Right lung (tissue), 5 donors: ENCODE results near the gene RABEP2. TPM values are rescaled to one million over a fixed set of nuclear protein-coding genes. Genes with fewer than 3 reads are reported as not detected.
A peak's percentile ranks its signal among the peaks of the same experiment; 100 is the strongest.
"Not testable (repeated sequence)": the region's sequence is repeated elsewhere in the genome, so short reads cannot be mapped to it uniquely, and the experiment has no call there.

Experiments
- DNase-seq, 2 donors: peaks; one replicate each; pipeline ENCODE4 v3.0.0-alpha.2; 2013
- polyA plus RNA-seq, 5 donors: library from polyadenylated mRNA; unstranded; fragments of 120-200 nt; gene quantifications; one replicate each; pipeline versions ENCODE4 v1.2.1 to v1.2.3, GENCODE V29; 2013; ENCODE audit warnings: inconsistent platforms in 1 of 5, low replicate concordance in 1 of 5; ENCODE audit not compliant: insufficient read length in 5 of 5, insufficient read depth in 1 of 5

The RABEP2 gene
- polyA plus RNA-seq, 5 donors = 19.3 to 35.3 (median 23.2) TPM

DNA sequence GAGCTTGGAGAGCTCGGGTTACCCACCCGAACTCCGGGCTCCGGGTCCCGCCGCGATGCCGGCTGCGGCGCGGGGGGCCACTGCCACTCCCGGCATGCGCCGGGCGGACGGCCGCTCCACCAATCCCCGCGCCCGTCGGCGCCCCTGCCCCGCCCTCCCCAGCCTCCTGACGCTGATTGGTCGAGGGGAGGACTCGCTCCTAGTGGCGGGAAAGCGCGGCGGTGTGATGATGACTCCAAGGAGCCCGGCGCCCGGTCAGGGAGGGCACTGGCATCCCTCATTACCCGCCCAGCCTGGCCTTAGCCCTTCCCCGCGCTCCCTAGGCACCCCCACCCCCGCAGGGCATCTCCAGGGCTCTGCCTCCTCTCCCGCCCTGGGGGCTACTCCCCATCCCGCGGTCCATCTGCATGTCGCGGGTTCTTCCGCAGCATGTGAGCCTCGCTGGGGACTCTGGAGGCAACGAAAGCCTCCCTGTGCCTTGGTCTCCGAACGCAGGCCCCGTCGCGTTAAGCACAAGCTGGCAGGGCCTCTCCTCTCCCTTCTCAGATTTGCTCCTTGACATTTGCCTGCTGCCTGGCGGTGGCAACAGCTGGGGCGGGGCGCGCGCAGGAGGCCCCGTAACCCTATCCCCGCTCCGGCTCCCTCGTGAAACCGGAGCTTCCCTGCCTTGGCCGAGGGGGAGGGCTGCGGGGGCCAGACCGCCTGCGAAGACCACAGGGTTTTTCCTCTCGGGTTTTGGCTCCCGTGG lies 45.0 kb downstream of the RABEP2 start:
- peak; percentile 80 for DNase-seq

DNA sequence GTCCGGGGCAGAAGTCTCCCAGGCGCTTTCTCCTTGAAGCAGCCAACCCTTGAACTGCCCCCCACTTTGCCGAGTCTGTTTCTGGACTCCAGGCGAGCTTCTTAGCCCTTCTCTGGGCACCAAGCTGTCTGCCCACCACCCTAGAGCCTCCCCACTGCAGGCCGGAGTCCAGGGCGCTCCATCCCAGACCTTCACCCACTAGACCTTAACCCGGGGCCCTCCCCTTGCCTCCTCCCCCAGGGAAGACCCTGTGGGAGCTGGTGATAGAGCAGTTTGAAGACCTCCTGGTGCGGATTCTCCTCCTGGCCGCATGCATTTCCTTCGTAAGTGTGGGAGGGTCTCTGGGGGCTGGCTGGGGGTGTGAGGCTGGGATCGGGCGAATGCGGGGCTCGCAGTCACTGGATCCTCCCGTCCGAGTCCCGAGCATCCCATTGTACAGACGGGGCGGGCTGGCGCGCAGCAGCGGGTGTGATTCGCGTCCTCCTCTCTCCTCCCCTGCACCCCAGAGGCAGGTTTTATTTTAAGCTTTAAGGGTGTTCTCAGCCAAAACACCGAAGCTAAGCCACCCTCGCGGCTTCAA lies 45.7 kb downstream of the RABEP2 start:
- no peak for DNase-seq

DNA sequence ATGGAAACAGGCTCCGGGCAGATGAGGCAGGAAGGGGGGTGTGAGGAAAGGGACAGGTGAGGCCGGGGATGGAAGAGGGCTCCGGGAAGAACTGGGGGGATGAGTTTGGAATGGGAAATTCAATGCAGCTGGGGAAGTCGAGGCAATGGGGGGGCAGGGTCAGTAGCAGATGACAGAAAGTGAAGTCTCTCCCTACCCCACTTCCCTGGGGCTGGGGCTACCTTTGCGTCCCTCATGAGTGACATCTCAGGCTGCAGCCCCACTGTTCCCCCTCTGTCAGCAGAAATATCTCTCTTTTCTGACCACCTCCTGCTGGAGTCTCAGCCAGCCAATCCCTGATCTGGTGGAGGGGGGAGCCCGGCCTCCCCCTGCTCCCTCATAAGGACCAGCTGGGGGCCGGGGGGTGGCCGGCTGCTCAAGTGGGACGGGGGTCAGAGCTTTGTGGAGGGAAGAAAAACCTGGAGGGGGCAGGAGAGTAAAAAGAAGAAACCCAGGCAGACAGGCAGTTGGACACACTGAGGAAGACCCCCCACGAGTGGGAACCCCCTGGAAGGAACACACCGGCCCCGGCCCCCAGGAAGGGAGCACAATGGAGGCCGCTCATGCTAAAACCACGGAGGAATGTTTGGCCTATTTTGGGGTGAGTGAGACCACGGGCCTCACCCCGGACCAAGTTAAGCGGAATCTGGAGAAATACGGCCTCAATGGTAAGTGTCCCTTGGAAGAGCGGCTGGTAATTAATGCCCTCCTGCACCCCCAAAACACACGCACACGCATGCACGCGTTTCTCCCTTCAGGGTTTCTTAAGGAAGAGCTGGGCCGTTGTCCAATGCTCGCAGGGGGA lies 46.7 kb downstream of the RABEP2 start, which contains the start of gene ATP2A1:
Gene ATP2A1, plus strand, starts transcription at position 406 of the 844 bp plus-strand sequence. Its CDS starts 184 bp downstream, at position 590.
- DNase-seq = no peak

DNA sequence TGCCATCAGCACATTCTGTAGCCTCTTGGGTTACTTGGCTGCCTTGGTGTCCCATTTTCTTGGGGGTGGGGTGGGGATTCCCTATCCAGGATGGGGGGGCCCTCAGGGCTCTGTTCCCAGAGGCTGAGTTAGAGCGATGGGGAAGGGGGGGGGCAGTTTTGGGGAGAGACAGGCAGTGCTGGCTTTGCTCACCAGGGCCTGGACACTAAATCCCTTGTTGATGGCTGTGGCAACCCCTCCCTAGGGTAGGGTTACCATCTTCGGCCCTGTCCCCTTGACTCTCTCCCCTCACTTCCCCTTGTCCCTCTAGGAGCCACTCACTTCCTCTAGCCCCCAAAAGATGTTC lies 47.4 kb downstream of the RABEP2 start:
- DNase-seq = no peak

DNA sequence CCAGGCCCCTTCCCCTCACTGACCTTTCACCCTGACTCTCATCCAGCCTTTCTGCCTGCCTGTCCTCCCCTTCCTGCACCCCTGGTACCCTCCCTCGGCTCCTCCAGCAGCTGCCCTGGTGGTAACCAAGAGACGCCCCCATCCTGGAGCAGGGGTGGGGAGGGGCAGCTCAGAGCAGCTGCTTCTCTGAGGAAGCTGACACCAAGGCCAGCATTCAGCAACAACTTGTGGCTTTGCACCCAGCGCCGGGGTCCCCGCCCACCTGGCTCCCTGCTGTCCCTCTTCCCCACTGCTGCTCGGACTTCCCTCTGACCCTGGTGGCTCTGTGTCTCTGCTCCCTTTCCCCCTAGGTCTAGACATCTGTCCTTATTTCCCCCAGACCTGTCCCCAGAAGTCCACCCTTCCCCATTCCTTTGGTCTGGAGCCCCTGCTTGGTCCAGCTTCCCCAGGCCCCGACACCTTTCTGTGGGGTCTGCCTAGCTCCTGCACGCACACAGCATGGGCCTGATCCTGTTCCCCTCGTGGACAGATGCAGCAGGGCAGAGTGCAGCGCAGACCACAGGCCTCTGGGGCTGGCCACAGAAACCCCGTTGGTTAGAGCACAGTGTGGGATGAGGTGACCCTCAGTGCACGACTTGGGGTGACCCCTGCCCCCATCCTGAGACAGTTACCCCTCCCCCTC lies 47.9 kb downstream of the RABEP2 start:
- DNase-seq = no peak

DNA sequence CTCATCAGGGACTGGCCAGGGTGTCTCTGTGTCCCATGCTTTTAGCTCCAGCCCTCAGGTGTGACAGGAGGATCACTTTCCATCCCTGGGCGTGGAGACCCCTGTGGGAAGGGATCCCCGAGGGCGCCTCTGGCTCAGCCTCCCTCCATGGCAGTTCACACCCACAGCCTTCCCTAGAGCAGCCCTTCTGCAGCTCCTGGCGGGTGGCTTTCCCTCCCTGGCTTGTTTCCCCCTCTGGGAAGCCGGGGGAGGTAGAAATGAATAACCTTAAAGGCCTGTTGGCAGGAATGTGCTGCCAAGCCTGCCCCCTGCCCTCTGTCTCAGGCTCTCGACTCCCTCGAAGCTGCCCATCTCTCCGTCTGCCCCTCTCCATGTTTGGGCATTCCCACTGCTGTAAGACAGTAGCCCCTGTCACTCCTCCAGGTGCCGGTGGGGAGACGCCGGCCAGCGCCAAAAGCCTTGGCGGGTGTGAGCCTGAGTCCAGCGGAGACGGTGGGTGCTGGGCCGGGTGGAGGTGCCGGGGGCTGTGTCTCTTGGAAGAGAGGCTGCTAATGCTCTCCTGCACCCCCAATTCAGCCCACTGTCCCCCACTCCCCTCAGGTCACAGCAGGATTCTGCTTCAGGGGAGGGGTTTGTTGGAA lies 48.9 kb downstream of the RABEP2 start:
- DNase-seq = no peak

DNA sequence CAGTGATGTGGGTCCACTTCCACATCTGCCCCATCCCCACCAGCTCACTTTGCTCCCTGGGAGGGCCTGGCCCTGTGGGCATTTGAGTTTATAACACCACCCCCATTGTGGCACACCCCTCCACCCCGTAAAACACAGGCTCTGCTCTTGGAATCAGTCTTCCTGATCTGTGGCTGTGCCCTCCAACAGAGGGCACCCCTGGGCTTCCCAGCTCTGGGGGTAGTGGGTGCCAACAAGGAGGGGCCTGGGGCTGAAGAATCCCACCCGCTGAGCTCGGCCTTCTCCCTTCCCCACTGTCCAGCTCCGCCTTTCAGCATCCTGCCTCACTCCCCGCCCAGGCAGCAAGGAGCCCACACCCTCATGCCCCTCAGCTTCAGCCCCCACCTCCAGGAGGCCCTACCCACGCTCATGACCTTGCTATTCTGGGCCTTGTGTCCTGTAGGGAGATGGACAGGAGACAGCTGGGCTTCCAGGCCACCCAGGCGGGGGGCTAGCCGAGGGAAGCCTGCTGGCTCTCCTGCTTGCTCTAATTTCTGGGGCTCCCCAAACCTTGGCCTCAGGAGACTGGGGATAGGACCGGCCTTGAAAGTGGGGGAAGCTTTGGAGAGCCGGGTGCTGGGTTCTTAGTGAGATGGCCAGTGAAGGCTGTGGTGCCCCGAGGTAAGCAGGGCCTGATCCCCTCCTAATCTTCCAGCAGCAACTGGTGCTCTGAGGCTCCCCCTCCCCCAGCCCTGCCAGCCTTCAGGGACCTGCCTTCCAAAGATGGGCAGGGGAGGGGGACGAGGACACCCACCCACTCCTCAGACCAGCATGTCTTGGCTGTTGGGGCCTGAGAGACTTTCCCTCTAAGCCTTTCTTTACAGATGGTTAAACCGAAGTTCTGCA lies 49.7 kb downstream of the RABEP2 start:
- no peak for DNase-seq

DNA sequence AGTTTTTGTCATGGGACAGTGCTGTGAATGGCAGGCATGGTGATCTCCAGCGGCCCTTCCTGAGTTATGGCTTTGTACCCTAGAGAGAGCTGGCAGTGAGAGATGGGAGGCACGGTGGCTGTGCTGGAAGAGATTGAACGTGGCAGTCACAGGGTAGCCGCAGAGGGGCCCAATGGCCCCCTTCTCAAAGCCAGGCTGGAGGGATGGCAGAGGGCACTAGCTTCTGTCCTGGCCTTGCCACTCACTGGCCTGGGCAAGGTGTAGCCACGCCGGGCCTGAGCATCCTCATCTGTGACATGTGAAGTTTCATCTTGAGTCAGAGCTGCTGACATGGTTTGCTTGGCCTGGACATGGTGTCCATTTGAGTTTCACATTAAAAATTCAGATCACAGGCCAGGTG lies 50.6 kb downstream of the RABEP2 start:
- no peak for DNase-seq

DNA sequence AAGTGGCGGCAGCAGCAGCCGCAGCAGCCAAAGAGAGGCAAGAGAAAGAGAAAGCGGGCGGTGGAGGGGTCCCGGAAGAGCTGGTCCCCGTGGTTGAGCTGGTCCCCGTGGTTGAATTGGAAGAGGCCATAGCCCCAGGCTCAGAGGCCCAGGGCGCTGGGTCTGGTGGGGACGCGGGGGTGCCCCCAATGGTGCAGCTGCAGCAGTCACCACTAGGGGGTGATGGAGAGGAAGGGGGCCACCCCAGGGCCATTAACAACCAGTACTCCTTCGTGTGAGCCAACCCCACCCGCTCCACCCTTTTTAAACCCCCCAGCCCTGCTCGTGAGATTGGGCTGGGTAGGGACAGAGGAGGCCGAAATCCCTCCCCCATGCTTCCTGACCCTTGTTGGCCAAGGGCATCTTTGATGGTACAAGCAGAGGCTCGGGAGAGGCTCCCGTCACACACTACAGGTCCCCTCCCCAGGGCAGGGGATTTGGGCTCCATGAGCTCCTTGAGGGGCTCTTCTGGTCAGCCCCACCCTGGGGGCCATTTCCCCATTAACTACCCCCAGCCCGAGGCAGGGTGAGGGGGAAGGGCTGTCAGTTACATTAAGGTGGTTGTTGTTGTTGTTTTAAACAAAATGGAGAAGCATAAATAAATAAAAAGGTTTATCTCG lies 51.4 kb downstream of the RABEP2 start:
- DNase-seq = no peak

DNA sequence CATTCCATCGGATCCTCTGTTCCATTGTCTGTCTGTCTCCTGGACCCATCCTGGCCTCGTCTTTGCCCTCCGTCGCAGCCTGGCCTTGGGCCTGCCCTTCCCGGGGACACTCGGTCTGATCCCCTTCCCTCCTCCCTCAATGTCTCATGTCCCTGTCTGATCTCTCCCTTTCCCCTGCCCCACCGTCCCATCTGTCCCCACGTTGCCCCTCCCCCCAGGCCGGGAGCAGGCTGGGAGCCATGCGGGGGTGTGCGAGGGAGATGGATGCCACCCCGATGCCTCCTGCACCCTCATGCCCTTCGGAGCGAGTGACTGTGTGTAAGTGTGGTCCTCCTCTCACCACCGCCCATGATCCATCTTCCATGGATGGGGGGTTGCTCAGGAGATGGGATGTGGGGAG lies 52.1 kb downstream of the RABEP2 start:
- DNase-seq = no peak

DNA sequence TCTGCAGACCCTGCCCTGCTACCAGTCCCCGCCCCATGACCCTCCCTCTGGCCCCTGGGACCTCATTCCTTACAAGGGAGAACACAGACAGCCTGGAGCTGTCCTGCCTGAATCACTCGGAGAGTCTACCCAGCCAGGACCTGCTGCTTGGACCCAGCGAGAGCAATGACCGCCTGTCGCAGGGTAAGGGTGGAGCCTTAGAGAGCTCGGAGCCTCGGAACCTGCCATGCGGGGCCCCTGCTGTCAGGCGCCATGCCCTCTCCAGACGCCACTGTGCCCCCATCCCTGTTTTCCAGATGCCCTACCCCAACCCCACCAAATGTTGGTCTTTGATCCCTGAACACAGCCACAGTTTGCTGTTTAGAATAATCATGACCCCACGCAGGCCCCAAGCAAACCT lies 55.8 kb downstream of the RABEP2 start:
- no peak for DNase-seq

DNA sequence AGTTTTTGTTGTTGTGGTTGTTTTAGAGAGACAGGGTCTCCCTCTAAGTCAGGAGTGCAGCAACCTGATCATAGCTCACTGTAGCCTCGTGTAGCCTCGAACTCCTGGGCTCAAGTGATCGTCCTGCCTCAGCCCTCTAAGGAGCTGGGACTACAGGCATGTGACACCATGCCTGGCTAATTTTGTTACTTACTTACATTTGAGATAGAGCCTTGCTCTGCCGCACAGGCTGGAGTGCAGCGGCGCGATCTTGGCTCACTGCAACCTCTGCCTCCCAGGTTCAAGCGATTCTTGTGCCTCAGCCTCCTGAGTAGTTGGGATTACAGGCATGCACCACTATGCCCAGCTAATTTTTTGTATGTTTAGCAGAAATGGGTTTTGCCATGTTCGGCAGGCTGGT lies 57.4 kb downstream of the RABEP2 start:
- DNase-seq = not testable (repeated sequence)

DNA sequence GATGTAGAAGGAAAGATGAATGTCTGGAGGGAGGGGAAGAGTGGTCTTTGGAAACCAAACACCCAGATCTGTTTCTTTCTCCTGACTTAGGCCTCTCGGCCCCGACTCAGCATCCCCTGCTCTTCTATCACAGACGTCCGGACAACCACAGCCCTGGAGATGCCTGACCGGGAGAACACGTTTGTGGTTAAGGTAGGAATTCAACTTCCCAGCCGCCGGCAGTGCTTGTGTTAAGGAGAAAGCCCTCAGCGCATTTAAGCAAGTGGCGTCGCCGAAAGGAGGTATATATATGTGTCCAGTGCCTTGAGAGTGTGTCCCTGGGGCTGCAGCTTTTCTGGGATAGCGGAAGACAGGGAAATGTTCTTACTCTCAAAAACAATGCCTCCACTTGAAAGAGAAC lies 57.8 kb downstream of the RABEP2 start:
- no peak for DNase-seq

DNA sequence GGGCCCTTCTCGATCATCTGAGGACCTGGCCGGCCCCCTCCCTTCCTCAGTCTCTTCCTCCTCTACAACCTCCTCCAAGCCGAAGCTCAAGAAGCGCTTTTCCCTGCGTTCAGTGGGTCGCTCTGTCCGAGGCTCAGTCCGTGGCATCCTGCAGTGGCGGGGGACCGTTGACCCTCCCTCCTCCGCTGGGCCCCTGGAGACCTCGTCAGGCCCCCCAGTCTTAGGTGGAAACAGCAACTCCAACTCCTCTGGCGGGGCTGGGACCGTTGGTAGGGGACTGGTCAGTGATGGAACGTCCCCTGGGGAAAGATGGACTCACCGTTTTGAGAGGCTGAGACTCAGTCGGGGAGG lies 58.6 kb downstream of the RABEP2 start:
- no peak for DNase-seq

DNA sequence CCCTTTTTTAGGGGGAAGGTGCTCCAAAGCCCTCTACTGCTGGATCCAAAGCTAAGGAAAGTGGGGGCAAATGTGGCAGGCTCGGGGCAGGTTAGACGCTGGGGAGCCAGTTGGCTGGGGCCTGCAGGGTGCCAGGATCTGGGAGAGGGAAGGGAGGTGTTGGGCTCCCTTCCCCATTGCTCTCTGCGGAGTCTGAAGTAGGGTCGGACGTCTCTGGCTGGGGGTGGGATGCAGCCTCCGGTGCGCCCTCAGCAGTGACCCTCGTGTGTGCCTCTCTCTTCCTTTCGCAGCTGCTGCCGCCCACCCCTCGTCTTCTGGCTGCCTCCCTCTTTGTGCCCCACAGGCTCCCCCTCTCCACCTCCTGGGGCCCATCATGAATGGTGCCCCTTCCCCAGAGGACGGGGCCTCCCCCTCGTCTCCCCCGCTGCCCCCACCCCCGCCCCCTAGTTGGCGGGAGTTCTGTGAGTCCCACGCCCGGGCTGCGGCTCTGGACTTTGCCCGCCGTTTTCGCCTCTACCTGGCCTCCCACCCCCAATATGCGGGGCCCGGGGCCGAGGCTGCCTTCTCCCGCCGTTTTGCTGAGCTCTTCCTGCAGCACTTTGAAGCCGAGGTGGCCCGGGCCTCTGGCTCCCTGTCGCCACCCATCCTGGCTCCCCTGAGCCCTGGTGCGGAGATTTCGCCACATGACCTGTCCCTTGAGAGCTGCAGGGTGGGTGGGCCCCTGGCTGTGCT lies 59.1 kb downstream of the RABEP2 start:
- no peak for DNase-seq

DNA sequence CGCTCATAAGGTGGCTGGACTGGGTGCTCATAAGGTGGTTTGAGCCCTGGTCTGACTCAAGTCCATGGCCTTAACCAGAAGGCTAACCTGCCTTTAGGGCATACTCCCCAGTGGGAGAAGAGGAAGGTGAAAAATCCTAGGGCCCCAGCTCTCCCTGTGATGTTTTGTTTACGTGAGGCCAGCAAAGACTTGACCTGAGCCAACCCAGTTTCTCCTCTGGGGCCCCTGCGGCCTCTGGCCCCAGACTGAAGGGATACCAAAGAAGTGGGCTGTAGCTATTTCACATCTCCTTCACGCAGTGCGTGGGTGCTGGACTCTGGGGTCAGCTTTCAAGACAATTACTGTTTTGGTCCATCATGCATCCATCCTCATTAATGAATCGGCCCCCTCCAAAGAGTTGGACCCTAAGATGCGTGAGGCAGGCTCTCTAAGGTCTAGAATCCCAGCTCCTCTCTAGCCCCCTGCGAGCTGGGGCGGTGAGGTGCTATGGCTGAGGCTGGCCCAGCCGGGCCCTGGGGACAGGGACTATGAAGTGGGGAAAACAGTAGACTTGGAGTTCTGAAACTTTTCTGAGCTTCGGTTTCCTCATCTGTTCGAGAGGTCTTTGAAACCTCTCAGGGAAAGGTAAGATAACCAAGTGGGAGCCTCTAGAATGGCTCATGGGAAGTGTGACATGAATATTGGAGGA lies 59.9 kb downstream of the RABEP2 start:
- DNase-seq = no peak

DNA sequence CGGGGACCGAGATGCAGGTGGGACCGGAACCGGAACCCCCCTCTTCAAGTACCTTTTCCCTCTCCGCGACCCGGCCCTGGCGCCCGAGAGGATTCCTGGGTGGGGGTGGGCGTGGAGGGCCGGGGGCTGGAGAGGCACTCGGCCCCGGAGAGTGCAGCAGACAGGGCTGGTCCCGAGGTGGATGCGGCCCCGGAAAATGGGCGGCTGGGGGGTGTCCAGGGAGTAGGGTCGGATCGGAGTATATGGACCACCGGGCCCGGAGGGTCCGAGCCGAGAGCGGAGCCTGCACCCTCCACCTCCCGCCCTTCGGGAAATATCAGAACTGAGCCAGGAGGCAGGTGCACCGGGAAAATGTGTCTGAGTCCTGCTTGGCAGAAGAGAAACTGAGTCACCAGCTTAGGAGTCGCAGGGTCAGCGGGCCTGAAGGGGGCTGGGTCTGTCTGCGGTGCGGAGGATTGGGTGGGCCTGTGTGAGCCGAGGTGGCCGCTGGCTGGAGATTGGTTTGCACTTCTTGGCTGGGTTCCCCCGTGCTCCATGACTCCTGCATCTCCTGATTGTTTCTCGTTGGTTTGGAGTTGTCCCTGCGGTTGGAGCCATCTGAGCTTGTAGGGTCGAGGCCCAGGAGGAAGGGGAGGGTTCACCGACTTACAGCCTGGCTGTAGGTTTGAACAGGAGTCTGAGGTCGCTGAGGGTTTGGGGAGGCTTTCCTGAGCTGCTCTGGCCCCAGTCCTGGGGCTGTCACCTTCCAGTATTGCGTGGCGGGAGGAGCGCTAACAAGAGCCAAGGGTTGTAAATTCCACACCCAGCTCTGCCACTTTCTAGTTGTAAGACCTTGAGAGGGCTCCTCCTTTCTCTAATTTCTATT lies 60.9 kb downstream of the RABEP2 start:
- DNase-seq = no peak

DNA sequence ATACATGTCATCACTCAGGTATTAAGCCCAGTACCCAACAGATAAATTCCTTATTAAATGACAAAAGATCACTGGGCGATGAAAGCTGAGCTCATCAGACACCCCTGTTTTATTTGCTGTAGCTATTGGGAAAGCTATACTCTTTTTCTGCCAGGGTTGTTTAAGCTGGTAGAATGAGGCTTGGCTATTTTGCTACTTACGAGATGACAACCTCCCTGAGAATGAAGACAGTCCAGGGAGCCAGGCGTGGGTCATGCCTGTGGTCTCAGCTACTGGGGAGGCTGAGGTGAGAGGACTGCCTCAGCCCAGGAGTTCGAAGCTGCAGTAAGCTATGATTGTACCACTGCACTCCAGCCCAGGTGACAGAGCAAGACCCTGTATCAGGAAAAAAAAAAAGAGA lies 65.7 kb downstream of the RABEP2 start:
- no peak for DNase-seq
